NCI-H1092 treated with DMSO at 0.1 percent for 48 hours (cell line): ENCODE data around the gene DAB2.
A peak's percentile ranks its signal among the peaks of the same experiment; 100 is the strongest.

Experiments used
- DNase-seq: peaks from one replicate; lab custom pipeline; 2025; lab: John Stamatoyannopoulos, UW

DAB2 gene

GRCh38 chr5:39381376-39381775 is 43.4 kb downstream of the DAB2 start:
- no peak for DNase-seq

GRCh38 chr5:39379693-39380092 is 45.1 kb downstream of the DAB2 start:
- DNase-seq = no peak

GRCh38 chr5:39377613-39378012 is 47.2 kb downstream of the DAB2 start:
- no peak for DNase-seq

GRCh38 chr5:39376293-39376714 is 48.5 kb downstream of the DAB2 start:
- peak; percentile 14 for DNase-seq

GRCh38 chr5:39373791-39374190 is 51.0 kb downstream of the DAB2 start:
- DNase-seq = no peak

GRCh38 chr5:39371367-39371635 is 53.5 kb downstream of the DAB2 start:
- no peak for DNase-seq

GRCh38 chr5:39370555-39371366 is 54.0 kb downstream of the DAB2 start:
- no peak for DNase-seq

GRCh38 chr5:39369123-39369815 is 55.5 kb downstream of the DAB2 start:
- DNase-seq = no peak

GRCh38 chr5:39368116-39368515 is 56.7 kb downstream of the DAB2 start:
- DNase-seq = no peak

GRCh38 chr5:39367711-39368110 is 57.1 kb downstream of the DAB2 start:
- no peak for DNase-seq

- no peak for DNase-seq
Observed at GRCh38 chr5:39364367-39364766, 60.4 kb downstream of the DAB2 start, which contains the start of gene C9. C9 (minus strand) TSS chr5:39364495; CDS start chr5:39364464, 31 bp downstream.

GRCh38 chr5:39363217-39363616 is 61.6 kb downstream of the DAB2 start:
- no peak for DNase-seq

- DNase-seq = no peak
Observed at GRCh38 chr5:39362646-39363045, 62.1 kb downstream of the DAB2 start.

- DNase-seq = no peak
Observed at GRCh38 chr5:39361306-39361705, 63.5 kb downstream of the DAB2 start.

GRCh38 chr5:39360471-39361111 is 64.2 kb downstream of the DAB2 start:
- no peak for DNase-seq

GRCh38 chr5:39356263-39356662 is 68.5 kb downstream of the DAB2 start:
- DNase-seq = no peak

- no peak for DNase-seq
Observed at GRCh38 chr5:39355324-39355723, 69.5 kb downstream of the DAB2 start.

- no peak for DNase-seq
Observed at GRCh38 chr5:39353717-39354399, 70.9 kb downstream of the DAB2 start.

GRCh38 chr5:39352951-39353350 is 71.8 kb downstream of the DAB2 start:
- no peak for DNase-seq

GRCh38 chr5:39352170-39352569 is 72.6 kb downstream of the DAB2 start:
- DNase-seq = no peak

GRCh38 chr5:39349484-39349883 is 75.3 kb downstream of the DAB2 start:
- no peak for DNase-seq

GRCh38 chr5:39342460-39342859 is 82.3 kb downstream of the DAB2 start:
- DNase-seq = no peak

GRCh38 chr5:39341896-39342295 is 82.9 kb downstream of the DAB2 start:
- no peak for DNase-seq
